GM21360 (cell line): ENCODE measurements around the gene TSPEAR.
"Not testable (repeated sequence)": the region's sequence is repeated elsewhere in the genome, so short reads cannot be mapped to it uniquely, and the experiment has no call there.

Source experiments
- ATAC-seq: cut with Tn5 transposase; IDR thresholded peaks from one replicate; pipeline ENCODE4 v1.9.1; 2021; ENCODE audit warnings: mild to moderate bottlenecking, moderate library complexity; ENCODE audit not compliant: unreplicated experiment

TSPEAR gene

DNA sequence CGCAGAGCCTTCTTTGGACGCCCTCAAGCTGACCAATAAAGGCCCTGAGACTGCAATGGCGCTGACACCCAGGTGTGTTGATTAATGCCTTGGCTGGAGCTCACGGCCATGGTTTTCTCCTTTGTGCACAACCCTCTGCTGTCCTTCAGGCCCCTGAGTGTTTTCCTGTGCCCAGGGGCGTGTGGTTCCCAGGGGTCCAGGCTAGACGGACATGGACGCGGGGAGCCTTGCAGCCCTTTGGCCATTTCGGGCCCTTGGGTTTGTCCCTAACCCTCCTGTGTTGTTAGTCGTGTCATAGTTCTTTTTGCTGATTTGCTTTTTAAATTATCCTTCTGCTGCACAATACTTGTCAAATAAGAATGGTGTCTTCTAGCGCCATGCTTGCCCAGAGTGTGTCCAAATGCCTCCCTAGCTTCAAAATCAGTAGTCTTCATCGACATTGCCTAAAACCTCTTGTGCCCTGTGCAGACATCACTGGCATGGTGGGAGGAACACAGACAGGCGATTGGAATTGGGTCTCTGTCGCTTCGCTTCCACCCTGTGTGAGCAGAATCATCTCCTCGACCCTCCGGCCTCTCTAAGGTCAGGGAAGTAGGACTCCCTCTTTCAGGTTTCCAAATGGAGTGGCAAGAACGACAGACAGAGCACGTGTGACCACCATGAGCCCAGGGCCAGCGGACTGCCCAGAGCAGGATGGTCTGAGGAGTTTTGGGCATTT is 135.9 kb downstream of the TSPEAR start:
- ATAC-seq, result no peak

DNA sequence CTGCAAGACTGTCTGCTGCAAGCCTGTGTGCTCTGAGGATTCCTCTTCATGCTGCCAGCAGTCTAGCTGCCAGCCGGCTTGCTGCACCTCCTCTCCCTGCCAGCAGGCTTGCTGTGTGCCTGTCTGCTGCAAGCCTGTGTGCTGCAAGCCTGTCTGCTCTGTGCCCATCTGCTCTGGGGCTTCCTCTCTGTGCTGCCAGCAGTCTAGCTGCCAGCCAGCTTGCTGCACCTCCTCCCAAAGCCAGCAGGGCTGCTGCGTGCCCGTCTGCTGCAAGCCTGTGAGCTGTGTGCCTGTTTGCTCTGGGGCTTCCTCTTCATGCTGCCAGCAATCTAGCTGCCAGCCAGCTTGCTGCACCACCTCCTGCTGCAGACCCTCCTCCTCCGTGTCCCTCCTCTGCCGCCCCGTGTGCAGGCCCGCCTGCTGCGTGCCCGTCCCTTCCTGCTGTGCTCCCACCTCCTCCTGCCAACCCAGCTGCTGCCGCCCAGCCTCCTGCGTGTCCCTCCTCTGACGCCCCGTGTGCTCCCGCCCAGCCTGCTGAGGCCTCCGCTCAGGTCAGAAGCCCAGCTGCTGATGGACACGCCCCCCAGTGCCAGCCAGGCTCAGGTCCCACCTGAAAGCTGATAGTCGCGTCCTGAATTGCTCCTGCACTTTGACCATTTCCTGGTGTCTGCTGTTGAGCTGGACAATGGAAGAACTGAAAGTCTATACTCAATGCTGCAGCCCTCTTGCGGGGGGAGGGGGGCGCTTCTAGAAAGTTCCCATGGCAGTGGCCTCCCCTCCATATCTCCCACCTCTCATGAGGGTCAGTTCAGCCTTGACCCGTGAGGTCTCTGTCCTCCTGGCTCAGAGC is 136.7 kb downstream of the TSPEAR start:
- ATAC-seq, result no peak

DNA sequence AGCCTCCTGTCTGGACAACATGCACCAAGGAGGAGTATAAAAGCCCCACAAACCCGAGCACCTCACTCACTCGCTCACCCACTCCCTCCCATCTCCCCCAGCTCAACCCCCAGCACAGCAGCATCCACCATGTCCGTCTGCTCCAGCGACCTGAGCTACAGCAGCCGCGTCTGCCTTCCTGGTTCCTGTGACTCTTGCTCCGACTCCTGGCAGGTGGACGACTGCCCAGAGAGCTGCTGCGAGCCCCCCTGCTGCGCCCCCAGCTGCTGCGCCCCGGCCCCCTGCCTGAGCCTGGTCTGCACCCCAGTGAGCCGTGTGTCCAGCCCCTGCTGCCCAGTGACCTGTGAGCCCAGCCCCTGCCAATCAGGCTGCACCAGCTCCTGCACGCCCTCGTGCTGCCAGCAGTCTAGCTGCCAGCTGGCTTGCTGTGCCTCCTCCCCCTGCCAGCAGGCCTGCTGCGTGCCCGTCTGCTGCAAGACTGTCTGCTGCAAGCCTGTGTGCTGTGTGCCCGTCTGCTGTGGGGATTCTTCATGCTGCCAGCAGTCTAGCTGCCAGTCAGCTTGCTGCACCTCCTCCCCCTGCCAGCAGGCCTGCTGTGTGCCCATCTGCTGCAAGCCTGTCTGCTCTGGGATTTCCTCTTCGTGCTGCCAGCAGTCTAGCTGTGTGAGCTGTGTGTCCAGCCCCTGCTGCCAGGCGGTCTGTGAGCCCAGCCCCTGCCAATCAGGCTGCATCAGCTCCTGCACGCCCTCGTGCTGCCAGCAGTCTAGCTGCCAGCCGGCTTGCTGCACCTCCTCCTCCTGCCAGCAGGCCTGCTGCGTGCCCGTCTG is 137.5 kb downstream of the TSPEAR start, which contains the start of gene KRTAP10-4:
TSS of gene KRTAP10-4 (plus strand) at position 100 of the 827 bp plus-strand sequence. CDS start at position 130, 30 bp downstream.
- ATAC-seq, result not testable (repeated sequence)

DNA sequence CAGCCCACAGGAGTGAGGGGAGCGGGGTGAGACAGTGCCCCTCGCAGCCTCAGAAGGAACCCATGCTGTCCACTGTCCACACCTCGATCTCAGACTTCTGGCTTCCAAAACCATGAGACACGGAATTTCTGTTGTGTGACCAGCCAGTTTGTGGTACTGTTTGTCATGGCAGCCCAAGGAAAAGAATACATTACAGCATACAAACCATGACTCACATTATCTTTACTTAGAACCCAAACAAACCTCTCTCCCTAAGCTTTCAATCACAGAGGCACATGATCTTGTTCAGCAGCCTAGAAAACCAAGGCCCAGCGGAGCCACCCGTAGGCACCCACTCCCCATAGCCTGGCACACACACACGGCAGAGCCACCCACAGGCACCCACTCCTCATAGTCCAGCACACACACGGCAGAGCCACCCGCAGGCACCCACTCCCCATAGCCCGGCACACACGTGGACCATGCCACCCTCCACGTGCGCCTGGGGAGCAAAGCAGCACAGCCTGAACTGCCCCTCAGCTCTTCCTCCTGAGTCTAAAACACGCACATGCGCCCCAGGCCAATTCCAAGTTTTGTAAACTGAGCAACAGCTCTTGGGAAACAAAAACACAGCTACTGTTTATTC is 138.3 kb downstream of the TSPEAR start:
- ATAC-seq, result no peak

DNA sequence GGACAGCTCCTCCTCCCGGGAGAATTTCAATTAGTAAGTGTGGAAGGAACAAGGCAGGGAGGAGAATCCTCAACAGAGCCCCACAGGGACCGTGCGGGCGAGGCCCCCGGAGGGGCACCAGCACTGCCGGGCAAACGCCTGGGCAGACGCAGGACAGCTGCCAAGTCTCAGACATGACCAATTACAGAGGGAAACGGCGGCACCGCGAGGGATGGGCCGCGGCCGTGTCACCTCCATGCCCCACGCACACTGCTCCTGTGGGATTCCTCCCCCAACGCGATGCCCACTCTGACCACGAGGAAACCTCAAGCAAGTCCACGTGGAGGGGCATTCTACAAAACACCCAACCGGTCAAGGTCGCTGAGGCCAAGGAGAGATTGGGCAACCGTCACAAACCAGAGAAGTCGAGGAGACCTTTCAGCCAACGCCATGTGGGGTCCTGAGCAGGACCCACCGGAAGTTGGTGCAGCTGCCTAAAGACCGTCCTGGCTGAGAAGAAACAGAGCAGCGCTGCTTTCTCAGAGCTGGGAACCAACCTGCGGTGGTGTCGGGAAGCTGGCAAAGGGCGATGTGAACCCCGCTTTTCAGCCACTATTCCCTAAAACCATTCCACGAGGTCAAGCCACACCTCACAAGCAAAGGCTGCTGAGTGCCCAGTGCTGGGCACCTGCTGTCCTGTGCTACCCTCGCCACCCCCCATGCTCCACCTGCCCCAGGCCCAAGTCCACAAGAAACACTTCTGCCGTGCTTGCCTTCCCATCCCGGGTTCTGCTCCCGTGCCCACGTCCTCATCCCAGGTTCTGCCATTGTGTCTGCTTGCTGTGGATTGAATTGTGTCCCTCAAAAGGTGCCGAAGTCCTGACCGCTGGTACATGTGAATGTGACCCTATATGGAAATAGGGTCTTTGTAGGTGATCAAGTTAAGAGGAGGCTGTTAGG is 139.3 kb downstream of the TSPEAR start:
- ATAC-seq, result no peak

DNA sequence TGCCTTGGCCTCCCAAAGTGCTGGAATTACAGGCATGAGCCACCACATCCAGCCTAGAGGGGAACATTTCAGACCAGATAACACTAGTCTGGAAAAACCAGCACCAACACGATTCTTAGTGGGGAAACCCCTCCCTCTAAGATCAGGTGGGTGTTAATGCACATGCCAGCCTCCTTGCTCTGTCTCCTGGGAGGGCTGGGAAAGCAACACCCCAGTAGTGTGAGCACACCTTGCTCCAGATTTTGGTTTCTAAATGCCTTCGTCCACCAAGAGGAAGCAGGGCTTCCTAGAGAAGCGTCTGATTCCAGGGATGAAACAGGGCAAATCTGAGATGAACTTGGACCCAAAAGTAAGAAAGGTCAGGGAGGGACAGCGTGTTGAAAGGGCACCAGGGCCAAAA is 140.1 kb downstream of the TSPEAR start:
- ATAC-seq, result no peak

DNA sequence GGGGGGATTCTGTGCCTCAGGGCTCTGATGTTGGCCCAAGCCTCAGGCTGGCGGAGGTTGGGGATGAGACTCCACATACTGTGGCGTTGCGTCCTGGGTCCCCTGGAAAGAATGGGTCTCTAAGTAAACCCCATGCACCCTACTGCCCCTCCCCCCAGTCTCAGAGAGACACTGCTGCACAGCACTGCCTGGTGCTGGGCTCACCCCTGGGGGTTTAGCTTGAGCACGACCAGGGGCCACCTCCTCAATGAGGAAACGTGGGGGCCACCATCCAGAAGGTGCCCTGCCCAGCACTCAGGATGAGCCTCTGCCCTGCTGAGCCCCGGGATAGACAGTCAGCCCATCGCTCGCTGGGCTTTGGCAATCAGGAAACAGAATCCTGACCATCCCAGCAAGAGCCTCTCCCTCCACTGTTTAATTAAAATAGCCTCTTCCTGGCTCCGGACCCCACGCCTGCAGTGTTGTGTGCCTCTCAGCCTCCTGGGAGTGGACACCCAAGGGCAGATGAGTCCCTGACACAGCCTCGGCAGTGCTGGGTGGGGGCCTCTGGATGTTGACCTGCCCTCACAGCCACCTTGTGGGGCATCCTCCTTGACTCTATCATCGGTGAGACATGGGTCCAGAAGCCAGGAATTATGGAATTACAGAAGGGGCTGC is 141.4 kb downstream of the TSPEAR start:
- ATAC-seq, result no peak

DNA sequence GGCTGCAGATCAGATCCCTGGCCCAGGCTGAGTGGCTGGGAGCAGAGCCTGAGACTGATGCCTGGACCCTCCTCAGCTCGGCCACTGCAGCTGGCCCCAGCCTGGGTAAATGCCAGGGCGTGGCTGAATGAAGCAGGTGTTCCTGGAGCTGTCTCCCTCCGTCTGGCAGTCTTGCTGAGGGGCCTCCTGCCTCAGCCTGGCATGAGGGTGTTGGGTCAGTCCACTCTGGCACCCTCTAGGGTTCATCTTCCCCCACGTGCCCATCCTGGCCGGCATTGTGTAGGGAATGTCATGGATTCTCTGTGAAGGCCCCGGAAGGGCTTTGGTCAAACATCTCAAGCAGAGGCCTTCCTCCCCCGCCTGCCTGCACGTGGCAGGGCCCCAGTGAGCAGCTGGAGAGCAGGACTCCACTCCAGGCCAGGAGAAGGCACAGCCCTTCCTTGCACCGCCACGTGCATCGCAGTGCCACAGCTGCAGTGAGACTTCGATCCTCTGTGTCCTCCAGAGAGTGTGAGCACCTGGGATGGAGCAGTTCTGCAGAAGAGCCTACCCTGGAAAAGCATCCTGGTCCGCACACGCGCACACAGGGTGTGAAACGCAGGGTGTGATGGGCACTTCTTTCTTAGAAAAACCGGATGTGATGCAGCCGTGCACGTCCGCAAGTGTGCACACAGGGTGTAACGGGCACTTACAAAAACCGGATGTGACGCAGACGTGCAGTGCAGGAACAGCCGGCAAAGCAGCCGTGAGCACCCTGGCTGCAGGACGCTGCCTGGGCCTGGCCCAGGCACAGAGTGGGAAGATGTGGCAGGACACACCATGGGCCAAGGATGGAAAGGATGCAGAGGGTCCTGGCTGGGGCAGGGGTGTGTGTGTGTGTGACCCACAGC is 142.5 kb downstream of the TSPEAR start:
- ATAC-seq, result no peak

DNA sequence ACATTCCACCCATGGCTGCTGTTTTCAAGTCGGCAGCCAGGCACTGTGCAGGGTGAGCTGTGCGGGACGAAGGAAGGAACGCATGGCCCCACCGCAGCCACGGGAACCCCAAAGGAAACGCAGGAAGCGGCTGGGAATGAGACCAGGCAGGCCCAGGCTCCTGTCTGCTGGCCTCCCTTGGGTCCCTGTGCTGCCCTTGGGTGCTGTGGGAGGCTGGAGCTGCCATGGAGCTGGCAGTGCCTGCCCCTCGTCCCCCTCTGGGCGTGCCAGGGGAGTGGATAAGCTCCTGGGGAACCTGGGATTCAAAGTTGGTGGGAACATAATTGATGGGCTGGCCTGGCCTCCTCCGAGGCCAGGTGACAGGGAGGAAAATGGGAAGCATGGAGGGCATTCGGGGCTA is 143.1 kb downstream of the TSPEAR start:
- ATAC-seq, result no peak

DNA sequence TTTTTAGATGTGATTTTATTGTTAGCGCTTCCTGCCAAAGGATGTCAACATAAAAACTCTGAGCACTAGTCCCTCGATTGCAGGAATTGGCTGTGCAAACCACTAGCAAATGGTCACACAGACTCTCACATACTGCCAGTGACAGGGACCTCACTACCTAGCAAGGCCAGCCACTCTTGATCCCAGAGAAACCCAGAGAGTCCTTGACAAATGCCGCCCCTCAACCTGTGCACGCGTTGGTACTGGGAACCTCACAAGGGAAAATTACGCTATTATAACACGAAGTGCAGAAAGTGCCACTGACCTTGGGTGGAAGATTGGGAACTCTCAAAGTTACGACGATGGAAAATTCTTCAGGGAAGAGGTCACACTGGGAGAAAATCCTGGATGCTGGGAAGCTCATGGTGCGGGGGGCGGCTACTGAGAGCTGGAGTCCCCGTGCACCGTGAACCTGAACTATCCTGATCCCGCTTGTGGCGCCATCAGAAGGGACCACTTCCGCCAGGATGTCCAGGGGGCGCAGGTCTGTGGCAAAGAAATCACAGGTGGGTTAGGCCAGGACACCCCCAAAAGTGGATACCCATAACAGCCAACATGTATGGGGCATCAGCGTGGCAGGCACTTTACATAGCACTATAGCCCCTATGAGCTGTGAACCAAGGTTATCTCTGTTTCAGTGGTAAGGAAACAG is 143.7 kb downstream of the TSPEAR start:
- no peak for ATAC-seq

DNA sequence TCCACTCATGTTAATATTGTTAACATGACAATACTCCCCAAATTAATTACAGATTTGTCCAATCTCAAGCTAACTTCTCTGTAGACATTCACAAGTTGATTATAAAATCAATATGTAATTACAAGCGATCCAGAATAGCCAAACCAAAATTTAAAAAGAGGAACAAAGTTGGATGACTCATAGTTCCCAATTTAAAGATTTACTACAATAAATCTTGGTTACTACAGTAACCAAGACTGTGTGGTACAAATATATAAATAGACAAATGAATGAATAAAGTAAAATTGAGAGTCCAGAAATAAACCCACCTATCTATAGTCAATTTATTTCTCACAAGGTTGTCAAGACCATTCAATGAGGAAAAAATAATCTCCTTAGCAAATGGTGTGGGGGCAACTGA is 145.0 kb downstream of the TSPEAR start:
- ATAC-seq, result no peak

DNA sequence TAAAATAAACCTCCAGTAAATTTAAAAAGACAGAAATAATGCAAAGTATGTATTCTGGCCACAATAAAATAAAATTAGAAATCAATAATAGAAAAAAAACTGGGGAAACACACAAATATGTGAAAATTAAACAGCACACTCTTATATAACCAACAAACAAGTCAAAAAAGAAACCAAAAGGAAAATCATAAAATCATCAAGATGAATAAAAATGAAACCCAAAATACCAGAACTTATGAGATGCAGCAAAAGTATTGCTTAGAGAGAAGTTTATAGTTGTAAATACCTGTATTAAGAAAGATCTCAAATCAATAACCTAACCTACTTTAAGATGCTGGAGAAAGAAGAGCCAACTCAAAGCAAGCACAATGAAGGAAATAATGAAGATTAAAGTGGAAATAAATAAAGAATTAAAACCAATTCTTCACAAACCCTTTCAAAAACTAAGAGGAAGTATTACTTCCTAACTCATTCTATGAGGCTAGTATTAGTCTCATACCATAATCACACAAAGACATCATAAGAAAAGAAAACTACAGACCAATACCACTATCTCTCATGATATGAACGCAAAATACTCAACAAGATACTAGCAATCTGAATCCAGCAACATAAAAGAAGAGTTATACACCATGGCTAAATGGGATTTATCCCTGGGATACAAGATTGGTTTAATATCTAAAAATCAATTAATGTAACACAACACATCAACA is 146.3 kb downstream of the TSPEAR start:
- ATAC-seq, result no peak

DNA sequence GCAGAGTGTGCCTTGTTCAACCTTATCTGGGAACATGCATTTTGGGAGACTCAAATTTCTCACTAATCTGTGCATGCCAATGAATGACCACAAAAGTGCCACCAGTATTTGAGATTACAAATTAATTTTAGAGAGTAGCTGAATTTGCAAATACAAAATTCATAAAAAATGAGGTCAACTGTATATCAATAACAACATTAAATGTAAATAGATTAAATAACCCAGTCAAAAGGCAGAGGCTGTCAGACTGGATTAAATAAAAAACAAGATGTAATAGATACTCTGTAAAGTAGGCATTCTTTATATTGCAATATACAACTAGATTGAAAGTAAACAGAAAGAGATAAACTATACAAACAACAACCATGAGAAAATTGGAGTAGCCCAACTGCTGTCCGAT is 147.3 kb downstream of the TSPEAR start:
- no peak for ATAC-seq

DNA sequence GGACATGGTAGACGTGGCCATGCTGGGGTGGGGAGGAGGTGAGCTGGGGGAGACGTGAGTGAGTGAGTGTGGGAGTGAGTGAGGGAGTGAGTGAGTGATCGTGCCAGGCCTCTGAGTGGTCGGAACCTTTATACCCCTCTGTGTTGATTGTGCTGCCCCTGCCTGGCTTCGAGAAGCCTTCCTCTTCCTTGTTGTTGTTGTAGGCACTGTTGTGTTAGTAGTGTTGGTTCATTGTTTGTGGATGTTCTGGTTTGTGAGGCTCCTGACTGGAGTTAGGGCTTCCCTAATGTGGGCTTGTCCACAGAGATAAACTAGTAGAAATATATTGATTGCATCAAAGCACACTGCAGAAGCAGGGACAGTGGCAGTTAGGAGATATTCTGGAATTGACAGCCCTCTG is 152.7 kb downstream of the TSPEAR start, which contains the start of gene KRTAP10-3:
TSS of gene KRTAP10-3 (minus strand) at position 101 of the 400 bp plus-strand sequence. CDS start at position 21, 80 bp downstream.
- ATAC-seq, result no peak

DNA sequence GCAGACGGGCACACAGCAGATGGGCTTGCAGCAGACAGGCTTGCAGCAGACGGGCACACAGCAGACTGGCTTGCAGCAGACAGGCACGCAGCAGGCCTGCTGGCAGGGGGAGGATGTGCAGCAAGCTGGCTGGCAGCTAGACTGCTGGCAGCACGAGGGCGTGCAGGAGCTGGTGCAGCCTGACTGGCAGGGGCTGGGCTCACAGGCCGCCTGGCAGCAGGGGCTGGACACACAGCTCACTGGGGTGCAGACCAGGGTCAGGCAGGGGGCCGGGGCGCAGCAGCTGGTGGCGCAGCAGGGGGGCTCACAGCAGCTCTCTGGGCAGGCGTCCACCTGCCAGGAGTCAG is 153.1 kb downstream of the TSPEAR start:
- not testable (repeated sequence) for ATAC-seq

DNA sequence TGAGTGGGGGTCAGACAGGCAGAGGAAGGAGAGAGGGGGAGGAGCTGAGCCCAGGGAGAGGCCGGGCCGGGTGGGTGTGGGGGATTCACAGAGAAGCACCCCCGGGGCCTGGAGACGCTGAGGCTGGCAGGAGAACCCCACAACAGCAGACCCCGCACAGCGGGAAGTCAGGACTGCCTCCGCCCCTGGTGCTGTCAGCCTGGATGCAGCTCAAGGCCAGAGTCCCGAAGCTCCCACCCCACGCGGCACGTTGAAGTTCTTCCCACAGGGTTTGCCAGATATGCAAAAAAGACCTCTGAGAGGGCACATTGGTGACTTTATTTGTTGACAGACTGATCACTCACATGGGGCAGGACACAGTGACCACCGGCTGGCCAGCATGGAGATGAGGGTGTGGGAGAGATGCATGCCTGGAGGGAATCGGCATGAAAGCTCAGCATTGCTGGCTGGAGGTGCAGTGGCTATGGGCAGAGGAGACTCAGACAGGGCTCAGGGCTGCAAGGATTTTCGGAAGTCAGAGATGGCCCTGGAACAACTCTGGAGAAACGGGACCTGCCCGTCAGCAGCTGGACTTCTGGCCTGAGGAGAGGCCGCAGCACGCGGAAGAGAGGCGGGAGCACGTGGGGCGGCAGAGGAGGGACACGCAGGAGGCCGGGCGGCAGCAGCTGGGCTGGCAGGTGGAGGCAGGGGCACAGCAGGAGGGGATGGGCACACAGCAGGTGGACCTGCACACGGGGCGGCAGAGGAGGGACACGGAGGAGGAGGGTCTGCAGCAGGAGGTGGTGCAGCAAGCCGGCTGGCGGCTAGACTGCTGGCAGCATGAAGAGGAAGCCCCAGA is 153.7 kb downstream of the TSPEAR start:
- no peak for ATAC-seq
